Neural cell (in vitro differentiated cells): ENCODE measurements around the gene ZNF346.

Experiments
- CTCF ChIP-seq: fragments of 450-650 bp; IDR thresholded peaks from 2 replicates; pipeline ENCODE4 v1.5.1; 2014; ENCODE audit warnings: antibody characterized with exemption, mild to moderate bottlenecking, moderate library complexity; ENCODE audit not compliant: poor library complexity, severe bottlenecking
- EP300 ChIP-seq: fragments of 450-650 bp; conservative IDR thresholded peaks from 2 replicates; pipeline ENCODE4 v1.6.1; 2014; ENCODE audit warnings: antibody characterized with exemption, mild to moderate bottlenecking, moderate library complexity; ENCODE audit not compliant: poor library complexity, severe bottlenecking
- EZH2 ChIP-seq: fragments of 200-600, 300-800 bp; shearing (Covaris generic), sonication (generic); IDR thresholded peaks from 2 replicates; pipeline ENCODE4 v1.6.1; 2014; ENCODE audit warnings: antibody characterized with exemption, low read length, borderline replicate concordance, mild to moderate bottlenecking; ENCODE audit not compliant: insufficient read depth, poor library complexity, severe bottlenecking
- MXI1 ChIP-seq: fragments of 450-650 bp; conservative IDR thresholded peaks from 2 replicates; pipeline ENCODE4 v1.6.1; 2014; ENCODE audit warnings: antibody characterized with exemption, mild to moderate bottlenecking; ENCODE audit not compliant: poor library complexity, severe bottlenecking
- POLR2AphosphoS5 ChIP-seq: IDR thresholded peaks from 2 replicates; pipeline ENCODE4 v1.6.1; 2012
- RAD21 ChIP-seq: fragments of 450-650 bp; conservative IDR thresholded peaks from 2 replicates; pipeline ENCODE4 v1.6.1; 2014; ENCODE audit warnings: antibody characterized with exemption, mild to moderate bottlenecking, moderate library complexity
- REST ChIP-seq: IDR thresholded peaks from 2 replicates; pipeline ENCODE4 v1.6.1; 2012; ENCODE audit warnings: borderline replicate concordance
- SMC3 ChIP-seq: fragments of 450-650 bp; conservative IDR thresholded peaks from 2 replicates; pipeline ENCODE4 v1.6.1; 2014; ENCODE audit warnings: antibody characterized with exemption, mild to moderate bottlenecking, moderate library complexity; ENCODE audit not compliant: poor library complexity
- TAF1 ChIP-seq: IDR thresholded peaks from 2 replicates; pipeline ENCODE4 v1.6.1; 2012; ENCODE audit warnings: low read depth

- TF ChIP-seq EZH2: no peak
- no peak for TF ChIP-seq CTCF
- no peak for TF ChIP-seq TAF1
- no peak for TF ChIP-seq REST
- no peak for TF ChIP-seq RAD21
- no peak for TF ChIP-seq POLR2AphosphoS5
- TF ChIP-seq EP300: no peak
- TF ChIP-seq SMC3: no peak
- TF ChIP-seq MXI1: no peak
These were observed 107.9 kb downstream of the ZNF346 start for GRCh38 chr5:177130211-177131018.
